Mesenchymal stem cell (in vitro differentiated cells and primary cell): Measurements from ENCODE around the gene PRKCQ.

Source experiments
- DNase-seq: peaks from one replicate; pipeline ENCODE4 v3.0.0-alpha.2; 2013
- H2AFZ ChIP-seq: one replicate; pipeline ENCODE4 v1.6.1; 2013; ENCODE audit warnings: low read depth, mild to moderate bottlenecking, control low read depth, inconsistent platforms, low read length, moderate library complexity
- H2AK5ac ChIP-seq: 2 replicates; pipeline ENCODE4 v1.6.1; 2013; ENCODE audit warnings: low read length, moderate library complexity, mild to moderate bottlenecking, inconsistent platforms; ENCODE audit not compliant: severe bottlenecking
- H2BK120ac ChIP-seq: one replicate; pipeline ENCODE4 v1.6.1; 2013; ENCODE audit warnings: low read depth, mild to moderate bottlenecking, inconsistent platforms, low read length, moderate library complexity
- H2BK12ac ChIP-seq, 2 experiments: one replicate each; pipeline ENCODE4 v1.6.1; 2013; ENCODE audit warnings: inconsistent platforms in 2 of 2, low read length in 2 of 2, mild to moderate bottlenecking in 2 of 2, moderate library complexity in 2 of 2, control low read depth in 1 of 2
- H2BK15ac ChIP-seq: one replicate; pipeline ENCODE4 v1.6.1; 2013; ENCODE audit warnings: mild to moderate bottlenecking, low read depth, inconsistent platforms; ENCODE audit not compliant: poor library complexity, severe bottlenecking
- H2BK5ac ChIP-seq: 2 replicates; pipeline ENCODE4 v1.6.1; 2013; ENCODE audit warnings: low read depth, mild to moderate bottlenecking, low read length, control low read depth, inconsistent platforms; ENCODE audit not compliant: poor library complexity, severe bottlenecking
- H3K14ac ChIP-seq, 2 experiments: one replicate each; pipeline ENCODE4 v1.6.1; 2013; ENCODE audit warnings: inconsistent platforms in 2 of 2, low read length in 2 of 2, control low read depth in 1 of 2, mild to moderate bottlenecking in 1 of 2, moderate library complexity in 1 of 2
- H3K18ac ChIP-seq, 2 experiments: one replicate each; pipeline ENCODE4 v1.6.1; 2013; ENCODE audit warnings: inconsistent platforms in 2 of 2, low read length in 2 of 2, control low read depth in 1 of 2, low read depth in 1 of 2, mild to moderate bottlenecking in 1 of 2
- H3K23ac ChIP-seq, 2 experiments: one replicate each; pipeline ENCODE4 v1.6.1; 2013; ENCODE audit warnings: inconsistent platforms in 2 of 2, low read length in 2 of 2, mild to moderate bottlenecking in 2 of 2, moderate library complexity in 2 of 2, control low read depth in 1 of 2
- H3K27ac ChIP-seq: 2 replicates; pipeline ENCODE4 v1.5.1; 2013; ENCODE audit warnings: mild to moderate bottlenecking, moderate library complexity, low read length, control low read depth, inconsistent platforms; ENCODE audit not compliant: poor library complexity, severe bottlenecking
- H3K27me3 ChIP-seq, 2 experiments: 2 replicates each; pipeline versions ENCODE4 v1.6.1 to v1.7.0; 2013; ENCODE audit warnings: low read length in 2 of 2, mild to moderate bottlenecking in 2 of 2, moderate library complexity in 2 of 2, control low read depth in 1 of 2, inconsistent platforms in 1 of 2; ENCODE audit not compliant: control insufficient read depth in 1 of 2, insufficient read depth in 1 of 2
- H3K36me3 ChIP-seq, 2 experiments: 2 replicates each; pipeline versions ENCODE4 v1.6.1 to v1.7.0; 2013; ENCODE audit warnings: low read length in 2 of 2, control low read depth in 1 of 2, inconsistent platforms in 1 of 2, low read depth in 1 of 2, mild to moderate bottlenecking in 1 of 2; ENCODE audit not compliant: insufficient read depth in 2 of 2, control insufficient read depth in 1 of 2
- H3K4ac ChIP-seq, 2 experiments: one replicate each; pipeline ENCODE4 v1.6.1; 2013; ENCODE audit warnings: inconsistent platforms in 2 of 2, low read length in 2 of 2, mild to moderate bottlenecking in 2 of 2, moderate library complexity in 2 of 2, control low read depth in 1 of 2, low read depth in 1 of 2
- H3K4me1 ChIP-seq: 2 replicates; pipeline ENCODE4 v1.6.1; 2013; ENCODE audit warnings: low read depth, low read length, control low read depth; ENCODE audit not compliant: control insufficient read depth, insufficient read depth
- H3K4me2 ChIP-seq: 2 replicates; pipeline ENCODE4 v1.6.1; 2013; ENCODE audit warnings: low read length, mild to moderate bottlenecking, inconsistent platforms; ENCODE audit not compliant: poor library complexity, severe bottlenecking
- H3K4me3 ChIP-seq, 2 experiments: 2 replicates each; pipeline versions ENCODE4 v1.5.1 to v1.7.0; 2013; ENCODE audit warnings: low read length in 2 of 2, mild to moderate bottlenecking in 2 of 2, control low read depth in 1 of 2, low read depth in 1 of 2; ENCODE audit not compliant: insufficient read depth in 1 of 2
- H3K79me1 ChIP-seq: replicated peaks from 2 replicates; pipeline ENCODE4 v1.6.1; 2013; ENCODE audit warnings: mild to moderate bottlenecking, control low read depth, low read length, inconsistent platforms; ENCODE audit not compliant: poor library complexity, severe bottlenecking
- H3K9ac ChIP-seq: 2 replicates; pipeline ENCODE4 v1.7.0; 2013; ENCODE audit warnings: mild to moderate bottlenecking, low read length, moderate library complexity
- H3K9me3 ChIP-seq: 2 replicates; pipeline ENCODE4 v1.7.0; 2013; ENCODE audit warnings: mild to moderate bottlenecking, low read length; ENCODE audit not compliant: control insufficient read depth
- H4K8ac ChIP-seq: one replicate; pipeline ENCODE4 v1.6.1; 2013; ENCODE audit warnings: inconsistent platforms, mild to moderate bottlenecking, low read length, moderate library complexity
- H4K91ac ChIP-seq: one replicate; pipeline ENCODE4 v1.6.1; 2013; ENCODE audit warnings: mild to moderate bottlenecking, low read length, inconsistent platforms
- WGBS: methylation state at CpG from one replicate; pipeline ENCODE4 v1.1.7; 2013; ENCODE audit warnings: mixed read lengths; 5-methylcytosine and 5-hydroxymethylcytosine counted together

The PRKCQ gene

DNA sequence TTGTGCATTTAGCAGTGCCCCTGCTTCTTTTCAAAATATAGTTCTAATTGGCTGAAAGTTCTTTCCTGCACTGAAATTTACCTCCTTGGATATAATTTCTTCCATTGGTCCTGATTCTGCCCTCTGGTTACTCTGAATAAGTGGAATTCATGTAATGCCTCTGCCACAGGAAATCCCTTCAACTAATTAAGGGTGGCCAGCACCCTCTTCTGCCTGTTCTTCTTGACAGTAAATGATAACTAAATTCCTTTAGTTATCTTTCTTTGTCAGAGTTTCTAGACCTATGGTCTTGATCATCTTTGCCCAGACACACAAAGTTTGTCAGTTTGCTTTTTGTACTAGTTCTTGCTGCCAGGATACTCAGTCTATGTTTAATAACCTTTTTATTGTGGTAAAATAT, 40.2 kb downstream of the PRKCQ start:
- Histone ChIP-seq H3K4me2 (no peak overlapping the region), H2BK5ac (no peak overlapping the region), H2AFZ (no peak overlapping the region), H4K91ac (no peak overlapping the region), H3K23ac (no peak overlapping the region), H3K18ac (no peak overlapping the region), H2BK15ac (no peak overlapping the region), H2BK120ac (no peak overlapping the region), H2AK5ac (no peak overlapping the region), H3K4me3 (no peak overlapping the region), H3K9ac (no peak overlapping the region), H3K4ac (no peak overlapping the region), H2BK12ac (no peak overlapping the region), H3K4me1 (no peaks in the 10 kb centered on the region), H3K27ac (no peak overlapping the region), H3K14ac (no peak overlapping the region), H4K8ac (no peak overlapping the region), H3K36me3 (no peaks in the 10 kb centered on the region), H3K79me1 (no peaks in the 10 kb centered on the region), H3K9me3 (no peaks in the 10 kb centered on the region), H3K27me3 (peaks cover 0 to 34% of the 10 kb centered on the region in 2 experiments)
- no peak for DNase-seq

DNA sequence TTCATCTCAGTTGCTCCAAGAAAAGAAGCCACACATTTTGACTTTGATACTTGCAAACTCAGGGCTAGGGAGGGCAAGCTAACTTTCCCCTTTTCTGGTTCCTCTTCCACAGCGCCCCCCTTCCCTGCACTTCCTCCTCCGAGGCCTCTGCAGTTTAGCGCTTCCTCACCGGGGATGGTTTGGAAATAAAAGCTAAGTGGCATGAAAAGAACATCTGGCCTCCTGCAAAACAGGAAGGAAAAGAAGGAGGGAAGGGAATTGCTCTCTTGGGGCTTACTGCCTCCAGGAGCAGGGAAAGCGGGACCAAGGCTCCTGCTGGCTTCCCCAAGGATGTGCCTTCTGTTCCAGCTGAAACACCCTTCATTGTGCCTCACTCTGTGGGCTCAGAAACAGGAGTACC, 42.3 kb downstream of the PRKCQ start:
- no peak overlapping the region for H3K9ac ChIP-seq
- H2AK5ac ChIP-seq: no peak overlapping the region
- H3K27me3 ChIP-seq: peaks cover 0 to 31% of the 10 kb centered on the region in 2 experiments
- no peaks in the 10 kb centered on the region for H3K36me3 ChIP-seq
- no peak overlapping the region for H4K8ac ChIP-seq
- H2BK12ac ChIP-seq: no peak overlapping the region
- H3K9me3 ChIP-seq: no peaks in the 10 kb centered on the region
- H4K91ac ChIP-seq: no peak overlapping the region
- H3K4me1 ChIP-seq: no peaks in the 10 kb centered on the region
- no peak overlapping the region for H3K4me2 ChIP-seq
- H3K79me1 ChIP-seq: no peaks in the 10 kb centered on the region
- no peak overlapping the region for H2BK5ac ChIP-seq
- H2BK15ac ChIP-seq: no peak overlapping the region
- no peak overlapping the region for H3K14ac ChIP-seq
- H3K18ac ChIP-seq: no peak overlapping the region
- H2BK120ac ChIP-seq: no peak overlapping the region
- H3K27ac ChIP-seq: no peak overlapping the region
- no peak overlapping the region for H3K4me3 ChIP-seq
- no peak overlapping the region for H3K23ac ChIP-seq
- H2AFZ ChIP-seq: no peak overlapping the region
- no peak overlapping the region for H3K4ac ChIP-seq
- WGBS: 63% methylated on average over 4 of the region's 5 CpGs
- DNase-seq: no peak

DNA sequence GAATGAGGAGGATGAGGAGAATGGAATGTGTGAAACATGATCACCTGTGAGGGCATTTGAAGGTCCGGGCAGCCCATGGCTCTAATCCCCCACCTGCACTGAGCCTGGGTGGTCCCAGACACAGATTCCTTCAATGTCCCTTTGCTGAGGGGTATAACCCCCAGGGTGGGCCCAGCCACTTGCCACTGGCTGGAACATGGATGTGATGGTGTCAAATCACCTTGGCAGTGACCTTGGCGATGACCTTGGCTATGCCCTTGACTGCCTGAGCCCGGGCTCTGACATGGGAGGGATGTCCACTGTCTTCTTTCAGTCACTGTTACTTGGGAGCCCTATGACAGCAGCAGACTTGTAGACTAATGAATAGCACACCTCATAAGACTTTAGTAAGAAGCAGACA, 44.0 kb downstream of the PRKCQ start:
- H3K4me2 ChIP-seq: no peak overlapping the region
- no peak overlapping the region for H2AFZ ChIP-seq
- H2BK120ac ChIP-seq: no peak overlapping the region
- no peak overlapping the region for H2BK5ac ChIP-seq
- H3K4ac ChIP-seq: no peak overlapping the region
- no peak overlapping the region for H3K9ac ChIP-seq
- no peaks in the 10 kb centered on the region for H3K79me1 ChIP-seq
- WGBS: 91% methylated on average over 3 of the region's 3 CpGs
- DNase-seq: no peak
- no peak overlapping the region for H3K23ac ChIP-seq
- no peak overlapping the region for H2BK15ac ChIP-seq
- peak overlapping the region in 1 of 2 experiments; percentile 57 for H3K14ac ChIP-seq
- no peaks in the 10 kb centered on the region for H3K9me3 ChIP-seq
- H2AK5ac ChIP-seq: no peak overlapping the region
- no peak overlapping the region for H3K4me3 ChIP-seq
- peaks cover 0 to 32% of the 10 kb centered on the region in 2 experiments for H3K27me3 ChIP-seq
- no peak overlapping the region for H3K18ac ChIP-seq
- H3K27ac ChIP-seq: no peak overlapping the region
- no peaks in the 10 kb centered on the region for H3K4me1 ChIP-seq
- no peak overlapping the region for H4K8ac ChIP-seq
- H4K91ac ChIP-seq: no peak overlapping the region
- H3K36me3 ChIP-seq: no peaks in the 10 kb centered on the region
- no peak overlapping the region for H2BK12ac ChIP-seq

DNA sequence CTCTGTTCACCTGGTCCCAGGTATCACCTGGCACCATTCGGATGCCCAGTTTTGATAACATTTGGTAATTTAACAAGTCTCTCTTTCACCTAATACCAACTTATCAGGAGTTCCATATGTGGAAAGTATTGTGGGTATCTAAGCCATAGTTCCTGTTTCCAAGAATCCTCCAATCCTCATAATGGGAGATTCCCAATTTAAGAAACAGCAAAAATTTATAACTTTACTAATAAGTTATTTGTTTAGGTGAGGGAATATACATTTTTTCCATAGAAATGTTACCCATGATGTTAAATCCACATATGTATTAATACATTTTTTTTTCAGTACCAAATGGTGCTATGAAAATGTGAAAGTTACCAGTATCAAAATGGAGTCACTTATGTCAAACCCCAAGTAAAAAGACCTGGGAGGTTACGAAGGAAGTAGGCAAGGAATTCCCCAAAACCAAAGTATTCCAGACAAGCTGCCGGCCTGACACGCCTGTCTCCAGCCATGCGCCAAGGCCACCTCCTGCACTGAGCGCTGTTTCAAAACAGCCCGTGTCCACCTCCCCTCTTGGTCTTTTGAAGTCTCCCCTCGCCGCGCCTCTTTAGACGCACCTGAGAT, 44.8 kb downstream of the PRKCQ start:
- Histone ChIP-seq H3K4me2 (no peak overlapping the region), H2BK5ac (no peak overlapping the region), H4K91ac (no peak overlapping the region), H3K4me3 (no peak overlapping the region), H3K14ac (no peak overlapping the region), H3K9me3 (no peaks in the 10 kb centered on the region), H2BK120ac (no peak overlapping the region), H3K4ac (no peak overlapping the region), H3K18ac (no peak overlapping the region), H2AFZ (no peak overlapping the region), H4K8ac (no peak overlapping the region), H2AK5ac (no peak overlapping the region), H3K27ac (no peak overlapping the region), H2BK12ac (no peak overlapping the region), H3K79me1 (no peaks in the 10 kb centered on the region), H3K23ac (no peak overlapping the region), H2BK15ac (no peak overlapping the region), H3K9ac (no peak overlapping the region), H3K27me3 (peaks cover 0 to 29% of the 10 kb centered on the region in 2 experiments), H3K36me3 (no peaks in the 10 kb centered on the region), H3K4me1 (no peaks in the 10 kb centered on the region)
- WGBS: 95% methylated on average over 10 of the region's 11 CpGs
- no peak for DNase-seq
